Measurements from ENCODE around the gene PIMREG.

Gene PIMREG

GRCh38 chr17:6443692-6444570 is at the start of gene PIMREG:
Gene PIMREG (plus strand): TSS chr17:6444455. CDS start chr17:6445111, 656 bp downstream.
- DNase-seq (ENCODE audit: low spot score) = peak; percentile 91

- no peak for DNase-seq (ENCODE audit: low spot score)
Measured at GRCh38 chr17:6398955-6399354, 45.3 kb upstream of the PIMREG start.

- no peak for DNase-seq (ENCODE audit: low spot score)
Measured at GRCh38 chr17:6402258-6402657, 42.0 kb upstream of the PIMREG start.

GRCh38 chr17:6408276-6408675 is 36.0 kb upstream of the PIMREG start:
- no peak for DNase-seq (ENCODE audit: low spot score)

- DNase-seq (ENCODE audit: low spot score) = no peak
Measured at GRCh38 chr17:6408735-6409134, 35.5 kb upstream of the PIMREG start.

- DNase-seq (ENCODE audit: low spot score) = peak; percentile 15
Measured at GRCh38 chr17:6413065-6413464, 31.2 kb upstream of the PIMREG start.

GRCh38 chr17:6415616-6416015 is 28.6 kb upstream of the PIMREG start:
- no peak for DNase-seq (ENCODE audit: low spot score)

- no peak for DNase-seq (ENCODE audit: low spot score)
Measured at GRCh38 chr17:6420173-6420641, 24.0 kb upstream of the PIMREG start.

- peak; percentile 69 for DNase-seq (ENCODE audit: low spot score)
Measured at GRCh38 chr17:6421700-6422604, 22.3 kb upstream of the PIMREG start.

GRCh38 chr17:6422654-6423241 is 21.5 kb upstream of the PIMREG start:
- DNase-seq (ENCODE audit: low spot score) = no peak

GRCh38 chr17:6423931-6424330 is 20.3 kb upstream of the PIMREG start:
- no peak for DNase-seq (ENCODE audit: low spot score)

GRCh38 chr17:6425407-6425806 is 18.8 kb upstream of the PIMREG start:
- no peak for DNase-seq (ENCODE audit: low spot score)

- DNase-seq (ENCODE audit: low spot score) = no peak
Measured at GRCh38 chr17:6426356-6427101, 17.7 kb upstream of the PIMREG start.

- DNase-seq (ENCODE audit: low spot score) = no peak
Measured at GRCh38 chr17:6427279-6427781, 16.9 kb upstream of the PIMREG start.

GRCh38 chr17:6428207-6428965 is 15.9 kb upstream of the PIMREG start:
- DNase-seq (ENCODE audit: low spot score) = no peak

GRCh38 chr17:6429266-6429665 is 15.0 kb upstream of the PIMREG start:
- DNase-seq (ENCODE audit: low spot score) = no peak

- DNase-seq (ENCODE audit: low spot score) = no peak
Measured at GRCh38 chr17:6430769-6431168, 13.5 kb upstream of the PIMREG start.

- no peak for DNase-seq (ENCODE audit: low spot score)
Measured at GRCh38 chr17:6435051-6435450, 9.2 kb upstream of the PIMREG start, which contains the start of gene AIPL1. Gene AIPL1 (minus strand): TSS chr17:6435121. CDS start chr17:6435104, 17 bp downstream.

GRCh38 chr17:6435968-6436367 is 8.3 kb upstream of the PIMREG start:
- peak; percentile 61 for DNase-seq (ENCODE audit: low spot score)

GRCh38 chr17:6437466-6437865 is 6.8 kb upstream of the PIMREG start:
- DNase-seq (ENCODE audit: low spot score) = no peak

- DNase-seq (ENCODE audit: low spot score) = no peak
Measured at GRCh38 chr17:6437956-6438355, 6.3 kb upstream of the PIMREG start.

All from LoVo (cell line).